Measurements from ENCODE around the gene TTL.

The TTL gene

GRCh38 chr2:112584891-112585250 lies 102.9 kb downstream of the TTL start:
- DNase-seq, result no peak

GRCh38 chr2:112585400-112585799 lies 103.4 kb downstream of the TTL start:
- no peak for DNase-seq

- DNase-seq, result no peak
Measured at GRCh38 chr2:112585873-112586464, 104.0 kb downstream of the TTL start.

GRCh38 chr2:112588611-112589045 lies 106.7 kb downstream of the TTL start:
- no peak for DNase-seq

Measured in CD4-positive, alpha-beta T cell treated with Interferon alpha-2 for 1 hour (primary cell).